Upper lobe of right lung (tissue), 1 donor: ENCODE data around the gene ZNF536. TPM values are rescaled to one million over a fixed set of nuclear protein-coding genes. Genes with fewer than 3 reads are reported as not detected.

Experiments
- ATAC-seq: fragments of 200-7000 bp; cut with Tn5 transposase; one replicate; pipeline ENCODE4 v1.9.1; 2020; ENCODE audit warnings: mild to moderate bottlenecking, moderate library complexity
- DNase-seq: peaks from one replicate; pipeline ENCODE4 v3.0.0-alpha.2; 2020
- H3K27ac ChIP-seq: fragments of 200-600 bp; one replicate; pipeline ENCODE4 v1.8.0; 2022
- H3K27me3 ChIP-seq: fragments of 200-600 bp; one replicate; pipeline ENCODE4 v1.8.0; 2022; ENCODE audit warnings: mild to moderate bottlenecking
- H3K36me3 ChIP-seq: fragments of 200-600 bp; one replicate; pipeline ENCODE4 v1.8.0; 2022
- H3K4me1 ChIP-seq: fragments of 200-600 bp; one replicate; pipeline ENCODE4 v1.8.0; 2022
- H3K4me3 ChIP-seq: fragments of 200-600 bp; one replicate; pipeline ENCODE4 v1.8.0; 2022; ENCODE audit warnings: mild to moderate bottlenecking
- H3K9me3 ChIP-seq: fragments of 200-600 bp; one replicate; pipeline ENCODE4 v1.8.0; 2022
- intact Hi-C: fragments of 100-400 bp; cut with DNase I; formaldehyde crosslinking; loops from one replicate; pipeline ENCODE4 v1.11.0; 2022
- total RNA-seq: library from RNA; stranded (reverse); fragmentation: NEBNext Ultra II Directional; extraction: Animal tissue kit (Norgen Biotek cat#: 25700); gene quantifications from one replicate; pipeline ENCODE4 v1.2.1, GENCODE V29; 2021
- TF ChIP-seq, protein P1 (sequence below): fragments of 200-600 bp; IDR thresholded peaks from one replicate; pipeline ENCODE4 v1.8.0; 2022; ENCODE audit warnings: antibody characterized with exemption
- donor health status: DM: no; HTN: yes; CAD: no; lungs with severe emphysema.

Gene ZNF536
- total RNA-seq, 1 donor from 2014 or later, result 0.09 TPM

DNA sequence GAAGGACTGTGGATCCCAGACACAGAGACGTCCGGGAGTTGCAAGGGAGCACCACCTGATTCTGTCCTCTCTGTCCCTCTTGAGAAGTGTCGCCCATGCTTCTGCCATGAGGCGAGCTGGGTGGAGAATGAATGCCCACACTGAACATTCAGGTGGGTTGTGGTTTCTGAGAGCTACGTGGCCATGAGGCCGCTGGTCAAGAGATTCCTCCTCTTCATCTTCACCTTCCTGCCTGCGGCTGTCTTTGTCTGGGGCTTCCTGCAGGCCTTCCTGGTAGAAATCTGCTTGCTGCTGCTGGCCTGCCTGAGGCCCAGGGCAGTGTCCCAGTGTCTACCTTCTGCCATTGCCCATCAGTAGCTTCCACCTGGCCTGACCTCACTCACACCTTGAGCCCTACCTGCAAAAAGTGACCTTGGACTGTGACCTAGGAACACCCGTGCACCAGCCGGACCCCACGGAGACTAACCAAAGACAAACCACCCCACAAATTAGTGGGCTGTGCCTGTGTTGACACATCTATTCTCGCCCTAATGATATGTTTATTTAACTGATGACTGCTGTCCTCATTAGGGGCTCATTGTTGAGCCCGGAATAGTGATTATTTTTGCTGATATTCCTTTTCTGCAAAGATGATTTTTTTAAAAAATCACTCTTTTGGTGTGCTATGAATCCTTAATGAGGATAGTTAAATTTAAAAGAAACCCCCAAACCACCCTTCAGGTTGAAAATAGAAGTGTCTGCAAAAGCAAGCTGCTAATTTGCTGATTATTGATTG, 38.7 kb upstream of the ZNF536 start:
- H3K4me1 ChIP-seq, result no peaks in the 10 kb centered on the region
- no peaks in the 10 kb centered on the region for H3K9me3 ChIP-seq
- H3K27me3 ChIP-seq, result no peaks in the 10 kb centered on the region
- DNase-seq (no peak), ATAC-seq (no peak)
- no peak overlapping the region for H3K4me3 ChIP-seq
- TF ChIP-seq, protein P1, sequence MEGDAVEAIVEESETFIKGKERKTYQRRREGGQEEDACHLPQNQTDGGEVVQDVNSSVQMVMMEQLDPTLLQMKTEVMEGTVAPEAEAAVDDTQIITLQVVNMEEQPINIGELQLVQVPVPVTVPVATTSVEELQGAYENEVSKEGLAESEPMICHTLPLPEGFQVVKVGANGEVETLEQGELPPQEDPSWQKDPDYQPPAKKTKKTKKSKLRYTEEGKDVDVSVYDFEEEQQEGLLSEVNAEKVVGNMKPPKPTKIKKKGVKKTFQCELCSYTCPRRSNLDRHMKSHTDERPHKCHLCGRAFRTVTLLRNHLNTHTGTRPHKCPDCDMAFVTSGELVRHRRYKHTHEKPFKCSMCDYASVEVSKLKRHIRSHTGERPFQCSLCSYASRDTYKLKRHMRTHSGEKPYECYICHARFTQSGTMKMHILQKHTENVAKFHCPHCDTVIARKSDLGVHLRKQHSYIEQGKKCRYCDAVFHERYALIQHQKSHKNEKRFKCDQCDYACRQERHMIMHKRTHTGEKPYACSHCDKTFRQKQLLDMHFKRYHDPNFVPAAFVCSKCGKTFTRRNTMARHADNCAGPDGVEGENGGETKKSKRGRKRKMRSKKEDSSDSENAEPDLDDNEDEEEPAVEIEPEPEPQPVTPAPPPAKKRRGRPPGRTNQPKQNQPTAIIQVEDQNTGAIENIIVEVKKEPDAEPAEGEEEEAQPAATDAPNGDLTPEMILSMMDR, result no peak
- H3K27ac ChIP-seq, result no peak overlapping the region
- intact Hi-C loops, result no loop called here
- no peaks in the 10 kb centered on the region for H3K36me3 ChIP-seq

DNA sequence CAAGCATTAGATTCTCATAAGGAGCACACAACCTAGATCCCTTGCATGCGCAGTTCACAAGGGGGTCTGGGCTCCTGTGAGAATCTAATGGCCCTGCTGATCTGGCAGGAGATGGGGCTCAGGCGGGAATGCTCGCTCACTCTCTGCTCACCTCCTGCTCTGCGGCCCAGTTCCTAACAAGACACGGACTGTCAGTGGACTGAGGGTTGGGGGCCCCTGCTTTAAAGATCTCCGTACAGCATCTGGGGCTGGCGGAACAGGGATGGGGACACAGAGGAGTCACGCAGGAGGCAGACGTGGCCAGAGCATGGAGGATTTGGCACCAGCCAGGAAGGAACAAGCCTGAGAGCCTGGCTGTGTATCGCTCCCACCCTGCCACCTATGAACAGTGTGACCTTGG, 37.3 kb upstream of the ZNF536 start:
- ATAC-seq (no peak), DNase-seq (no peak)
- TF ChIP-seq, protein P1, result no peak
- Histone ChIP-seq H3K27me3 (no peaks in the 10 kb centered on the region), H3K27ac (no peak overlapping the region), H3K4me3 (no peak overlapping the region), H3K4me1 (no peaks in the 10 kb centered on the region), H3K9me3 (no peaks in the 10 kb centered on the region), H3K36me3 (no peaks in the 10 kb centered on the region)
- intact Hi-C loops, result no loop called here

DNA sequence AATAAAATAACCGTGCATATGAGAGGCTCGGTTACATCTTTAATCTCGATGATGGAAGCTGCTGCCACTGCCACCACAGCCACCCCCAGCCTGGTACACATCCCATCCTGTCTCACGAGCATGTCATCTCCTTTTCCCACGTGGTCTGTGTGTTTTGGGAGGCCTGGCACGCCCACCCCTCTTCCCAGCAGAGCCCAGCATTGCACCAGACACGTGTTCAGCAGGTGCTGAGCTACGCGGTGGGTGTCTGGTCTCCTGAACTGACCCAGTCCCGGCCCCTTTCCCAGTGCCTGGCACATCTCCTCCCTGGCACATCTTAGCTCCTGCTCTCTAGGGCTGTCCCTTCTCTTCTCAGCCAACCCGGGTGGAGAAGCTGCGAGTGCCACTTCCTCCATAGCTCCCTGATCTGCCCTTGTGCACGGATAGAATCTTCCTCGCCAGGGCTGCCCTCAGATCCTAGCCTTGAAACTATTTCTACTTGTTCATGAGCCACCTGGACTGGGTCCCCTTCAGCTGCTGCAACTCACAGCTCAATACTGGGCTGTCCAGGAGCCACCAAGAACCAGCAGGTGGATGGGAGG, 36.8 kb upstream of the ZNF536 start:
- H3K9me3 ChIP-seq, result no peaks in the 10 kb centered on the region
- no peaks in the 10 kb centered on the region for H3K4me1 ChIP-seq
- no peaks in the 10 kb centered on the region for H3K27me3 ChIP-seq
- H3K36me3 ChIP-seq, result no peaks in the 10 kb centered on the region
- ATAC-seq (no peak), DNase-seq (peak; percentile 40)
- intact Hi-C loops, result no loop called here
- no peak overlapping the region for H3K27ac ChIP-seq
- no peak overlapping the region for H3K4me3 ChIP-seq
- TF ChIP-seq, protein P1, result no peak

DNA sequence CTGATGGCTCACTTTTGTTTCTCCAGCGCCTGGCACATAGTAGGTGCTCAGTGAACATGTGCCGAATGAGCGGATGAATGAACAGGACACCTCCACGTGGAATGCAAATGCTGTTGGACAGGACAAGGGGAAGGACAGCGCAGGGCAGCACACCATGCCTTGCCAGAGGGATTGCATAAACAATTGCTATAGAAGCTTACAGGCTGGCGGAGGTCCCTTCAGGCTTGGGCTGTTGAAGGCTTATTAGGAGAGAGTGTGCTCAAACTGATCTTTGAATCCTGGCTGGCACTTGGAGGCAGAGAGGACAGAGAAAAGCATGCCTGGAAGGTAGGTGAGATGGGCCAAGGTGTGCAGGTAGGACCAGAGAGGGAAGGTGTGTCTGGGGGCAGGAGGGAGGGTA, 35.9 kb upstream of the ZNF536 start:
- no peaks in the 10 kb centered on the region for H3K9me3 ChIP-seq
- H3K36me3 ChIP-seq, result no peaks in the 10 kb centered on the region
- no peaks in the 10 kb centered on the region for H3K4me1 ChIP-seq
- no peak for ATAC-seq
- H3K4me3 ChIP-seq, result no peak overlapping the region
- intact Hi-C loops, result no loop called here
- DNase-seq, result peak; percentile 15
- TF ChIP-seq, protein P1, result no peak
- no peak overlapping the region for H3K27ac ChIP-seq
- no peaks in the 10 kb centered on the region for H3K27me3 ChIP-seq

DNA sequence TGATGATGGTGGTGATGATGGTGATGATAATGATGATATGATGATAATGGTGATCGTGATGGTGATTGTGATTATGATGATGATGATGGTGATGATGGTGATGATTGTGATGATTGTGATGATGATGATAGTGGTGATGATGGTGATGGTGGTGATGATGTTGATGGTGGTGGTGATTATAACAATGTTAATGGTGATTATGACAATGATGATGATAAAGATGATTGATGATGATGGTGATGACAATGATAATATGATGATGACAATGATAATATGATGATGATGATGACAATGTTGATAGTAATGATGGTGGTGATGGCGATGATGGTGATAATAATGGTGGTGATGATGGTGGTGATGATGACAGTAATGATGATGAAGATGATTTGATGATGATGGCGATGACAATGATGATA, 34.1 kb upstream of the ZNF536 start:
- H3K4me1 ChIP-seq, result no peaks in the 10 kb centered on the region
- H3K9me3 ChIP-seq, result no peaks in the 10 kb centered on the region
- H3K4me3 ChIP-seq, result no peak overlapping the region
- ATAC-seq (no peak), DNase-seq (no peak)
- no peak overlapping the region for H3K27ac ChIP-seq
- no peaks in the 10 kb centered on the region for H3K36me3 ChIP-seq
- intact Hi-C loops, result no loop called here
- H3K27me3 ChIP-seq, result no peaks in the 10 kb centered on the region
- TF ChIP-seq, protein P1, result no peak
